HCEC 1CT (cell line): Measurements from ENCODE around the gene RPAP2.
A peak's percentile ranks its signal among the peaks of the same experiment; 100 is the strongest.
"Not testable (repeated sequence)": the region's sequence is repeated elsewhere in the genome, so short reads cannot be mapped to it uniquely, and the experiment has no call there.

Experiments
- DNase-seq: peaks from one replicate; pipeline ENCODE4 v3.0.0-alpha.2; 2017

Gene RPAP2

DNA sequence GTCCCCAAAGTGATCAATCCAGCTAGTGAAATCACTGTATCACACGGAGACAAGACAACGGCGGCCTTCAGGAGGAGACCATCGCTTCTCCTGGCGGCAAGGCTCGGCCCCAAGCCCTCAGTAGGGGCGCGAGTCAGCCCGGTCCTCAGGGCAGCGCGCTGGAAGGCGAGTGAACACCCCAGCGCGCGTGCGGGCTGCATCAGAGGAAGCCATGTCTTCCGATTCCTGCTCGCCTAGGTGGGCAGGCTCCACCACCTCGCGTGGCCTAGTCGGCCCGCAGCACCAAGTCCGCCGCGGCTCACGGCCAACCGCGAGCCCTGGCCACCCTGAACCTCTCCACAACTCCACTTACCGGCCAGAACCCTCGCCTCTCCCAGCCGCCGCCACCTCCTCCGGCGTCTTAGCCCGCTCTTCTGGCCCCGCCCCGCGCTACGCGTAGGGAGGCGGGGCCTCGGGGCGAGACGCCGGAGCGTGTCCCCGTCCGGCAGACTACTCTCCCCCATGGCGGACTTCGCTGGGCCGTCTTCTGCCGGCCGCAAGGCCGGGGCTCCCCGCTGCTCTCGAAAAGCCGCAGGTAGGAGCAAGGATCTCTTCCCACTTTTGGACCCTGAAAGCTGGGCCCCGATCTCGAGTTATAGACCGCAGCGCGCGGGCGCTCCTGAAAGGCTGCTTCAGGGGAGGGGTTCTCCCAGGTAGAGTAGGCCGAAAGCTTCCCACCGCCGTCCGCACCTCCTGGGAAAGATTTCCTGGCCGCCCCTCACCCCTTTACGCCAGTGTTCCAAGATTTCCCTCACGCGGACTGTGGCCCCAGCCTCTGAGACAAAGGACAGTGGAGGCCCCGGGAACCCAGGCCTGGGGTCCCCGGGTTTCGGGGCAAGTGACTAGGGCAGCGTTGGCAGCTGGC, at the start of gene RPAP2, which contains the start of gene GLMN:
Gene RPAP2 (plus strand): TSS at position 487 of the 904 bp plus-strand sequence. CDS start 15 bp downstream, at position 502.
Gene GLMN (minus strand): TSS at position 415 of the 904 bp plus-strand sequence. CDS start 988 bp downstream, outside the sequence.
- peak; percentile 82 for DNase-seq

DNA sequence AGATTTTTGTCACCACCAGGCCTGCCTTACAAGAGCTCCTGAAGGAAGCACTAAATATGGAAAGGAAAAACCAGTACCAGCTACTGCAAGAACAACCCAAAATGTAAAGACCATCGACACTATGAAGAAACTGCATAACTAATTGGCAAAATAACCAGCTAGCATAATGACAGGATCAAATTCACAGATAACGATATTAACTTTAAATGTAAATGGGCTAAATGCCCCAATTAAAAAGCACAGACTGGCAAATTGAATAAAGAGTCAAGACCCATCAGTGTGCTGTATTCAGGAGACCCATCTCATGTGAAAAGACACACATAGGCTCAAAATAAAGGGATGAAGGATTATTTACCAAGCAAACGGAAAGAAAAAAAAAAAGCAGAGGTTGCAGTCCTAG, 44.1 kb upstream of the RPAP2 start:
- DNase-seq: not testable (repeated sequence)

DNA sequence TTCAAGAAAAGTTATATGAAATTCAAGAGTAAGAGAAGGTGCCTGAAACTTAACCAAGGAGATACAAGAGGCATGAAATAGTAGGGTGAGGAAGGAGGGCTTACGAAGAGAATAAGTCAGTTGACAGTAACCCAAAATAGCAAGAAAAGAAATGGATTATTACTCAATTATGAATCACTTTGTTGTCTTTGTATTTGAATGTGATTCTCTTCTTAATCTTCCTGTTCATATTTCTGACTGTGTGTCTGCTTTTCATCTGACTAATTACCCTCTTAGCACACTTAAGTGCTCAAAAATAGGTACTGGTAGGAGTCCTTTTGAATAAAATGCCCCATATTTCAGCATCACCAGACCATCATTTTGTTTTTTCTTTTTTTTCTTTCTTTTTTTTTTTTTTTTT, 39.5 kb upstream of the RPAP2 start:
- DNase-seq: peak; percentile 62

DNA sequence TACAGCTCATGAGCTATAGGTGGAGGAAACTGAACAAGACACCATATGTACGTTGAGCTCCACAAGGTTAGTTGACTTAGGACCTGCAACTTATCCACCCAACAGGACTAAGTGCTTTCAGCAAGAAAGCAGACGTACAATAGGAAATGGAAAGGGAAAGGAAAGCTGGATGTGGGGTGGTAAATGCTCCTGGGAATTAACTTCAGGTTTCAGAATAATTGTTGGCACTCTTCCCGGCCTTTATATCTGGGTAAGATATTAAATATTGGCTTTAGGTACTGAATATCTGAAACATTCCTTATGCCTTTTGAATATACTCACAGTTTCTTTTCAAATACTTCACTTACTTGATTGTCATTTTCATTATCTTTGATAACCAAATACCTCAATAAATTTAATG, 36.3 kb upstream of the RPAP2 start:
- no peak for DNase-seq

DNA sequence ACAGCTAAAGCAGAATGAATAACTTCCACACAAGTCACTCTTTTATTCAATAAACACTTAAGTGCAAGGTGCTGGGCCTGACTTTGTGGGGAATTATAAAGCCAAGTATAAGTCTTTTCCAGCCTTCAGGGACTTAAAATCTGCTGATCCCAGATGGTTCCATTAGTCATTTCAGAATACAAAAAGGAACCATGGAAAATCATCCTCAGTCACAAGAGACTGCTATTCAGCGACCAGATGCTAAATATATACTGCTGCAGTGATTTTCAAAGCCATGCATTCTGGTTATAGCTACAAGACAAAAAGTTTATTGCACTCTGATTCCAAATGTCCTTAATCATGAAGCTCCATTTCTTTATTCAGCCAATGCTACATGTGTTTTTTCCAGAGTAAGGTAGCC, 25.8 kb upstream of the RPAP2 start:
- DNase-seq: no peak

DNA sequence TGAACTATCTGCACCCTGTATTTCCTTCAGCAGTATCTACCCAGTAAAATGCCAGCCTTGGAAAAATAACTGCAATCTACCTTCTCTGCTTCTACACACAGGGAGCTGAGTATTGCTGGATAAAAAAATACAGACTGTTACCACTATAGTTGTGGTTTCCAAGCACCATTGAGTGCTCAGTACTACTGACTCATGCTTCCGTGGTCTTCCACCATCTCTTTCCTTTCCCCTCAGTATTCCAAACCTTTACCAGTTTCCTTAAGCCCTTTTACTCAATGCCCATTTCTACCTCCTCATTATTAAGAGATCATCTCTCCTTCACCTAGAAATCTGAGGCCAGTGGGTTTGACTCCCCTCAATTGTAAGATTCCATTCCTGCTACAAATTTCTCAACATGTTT, 23.9 kb upstream of the RPAP2 start:
- DNase-seq: peak; percentile 43

DNA sequence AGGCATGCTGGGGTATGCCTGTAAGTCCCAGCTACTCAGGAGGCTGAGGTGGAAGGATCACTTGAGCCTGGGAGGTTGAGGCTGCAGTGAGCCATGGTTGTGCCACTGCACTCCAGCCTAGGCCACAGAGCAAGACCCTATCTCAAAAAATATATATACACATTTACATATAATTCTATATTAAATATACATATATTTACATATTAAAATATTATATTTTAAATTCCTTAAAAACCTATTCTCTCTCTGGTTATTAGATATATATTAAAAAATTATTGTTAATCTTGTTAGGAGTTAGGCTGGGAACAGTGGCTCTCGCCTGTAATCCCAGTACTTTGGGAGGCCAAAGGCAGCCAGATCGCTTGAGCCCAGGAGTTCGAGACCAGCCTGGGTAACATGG, 22.8 kb upstream of the RPAP2 start:
- no peak for DNase-seq

DNA sequence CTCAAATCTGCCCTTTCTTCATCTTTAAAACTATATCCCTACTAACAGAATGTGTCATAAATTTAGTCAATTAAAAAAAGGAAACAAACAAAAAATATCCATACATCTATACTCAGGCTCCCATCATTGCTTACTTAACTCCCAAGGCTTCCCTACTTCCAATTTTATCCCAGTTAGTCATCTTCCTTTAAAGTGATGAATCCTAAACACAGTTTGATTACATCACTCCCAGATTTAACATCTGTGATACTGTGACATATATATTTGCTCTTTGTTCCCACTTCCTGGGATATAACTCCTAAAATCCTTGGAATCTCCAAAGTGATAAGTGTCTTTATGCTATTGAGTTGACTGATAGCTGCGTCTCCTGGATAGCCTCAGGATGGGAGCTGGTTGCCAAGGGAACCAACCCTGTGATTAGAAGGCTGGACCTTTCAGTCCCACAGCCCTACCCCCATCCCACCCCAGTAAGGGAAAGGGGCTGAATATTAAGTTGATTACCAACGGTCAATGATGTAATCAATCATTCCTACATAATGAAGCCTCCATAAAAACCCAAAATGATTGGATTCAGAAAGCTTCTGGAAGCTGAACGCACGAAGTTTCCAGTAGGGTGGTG, 21.6 kb upstream of the RPAP2 start:
- peak; percentile 86 for DNase-seq

DNA sequence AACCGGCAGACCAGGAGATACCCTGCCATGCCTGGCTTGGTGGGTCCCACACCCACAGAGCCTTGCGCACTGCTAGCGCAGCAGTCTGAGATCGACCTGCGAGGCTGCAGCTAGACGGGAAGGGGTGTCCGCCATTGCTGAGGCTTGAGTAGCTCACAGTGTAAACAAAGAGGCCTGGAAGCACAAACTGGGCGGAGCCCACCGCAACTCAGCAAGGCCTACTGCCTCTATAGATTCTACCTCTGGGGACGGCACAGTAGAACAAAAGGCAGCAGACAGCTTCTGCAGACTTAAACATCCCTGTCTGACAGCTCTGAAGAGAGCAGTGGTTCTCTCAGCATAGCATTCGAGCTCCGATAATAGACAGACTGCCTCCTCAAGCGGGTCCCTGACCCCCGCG, 19.1 kb upstream of the RPAP2 start:
- not testable (repeated sequence) for DNase-seq

DNA sequence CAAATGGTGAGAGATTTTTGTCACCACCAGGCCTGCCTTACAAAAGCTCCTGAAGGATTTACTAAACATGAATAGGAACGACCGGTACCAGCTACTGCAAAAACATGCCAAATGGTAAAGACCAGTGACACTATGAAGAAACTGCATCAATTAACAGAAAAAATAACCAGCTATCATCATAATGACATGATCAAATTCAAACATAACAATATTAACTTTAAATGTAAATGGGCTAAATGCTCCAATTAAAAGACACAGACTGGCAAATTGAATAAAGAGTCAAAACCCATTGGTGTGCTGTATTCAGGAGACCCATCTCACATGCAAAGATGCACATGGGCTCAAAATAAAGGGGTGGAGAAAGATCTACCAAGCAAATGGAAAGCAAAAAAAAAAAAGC, 17.4 kb upstream of the RPAP2 start:
- not testable (repeated sequence) for DNase-seq

DNA sequence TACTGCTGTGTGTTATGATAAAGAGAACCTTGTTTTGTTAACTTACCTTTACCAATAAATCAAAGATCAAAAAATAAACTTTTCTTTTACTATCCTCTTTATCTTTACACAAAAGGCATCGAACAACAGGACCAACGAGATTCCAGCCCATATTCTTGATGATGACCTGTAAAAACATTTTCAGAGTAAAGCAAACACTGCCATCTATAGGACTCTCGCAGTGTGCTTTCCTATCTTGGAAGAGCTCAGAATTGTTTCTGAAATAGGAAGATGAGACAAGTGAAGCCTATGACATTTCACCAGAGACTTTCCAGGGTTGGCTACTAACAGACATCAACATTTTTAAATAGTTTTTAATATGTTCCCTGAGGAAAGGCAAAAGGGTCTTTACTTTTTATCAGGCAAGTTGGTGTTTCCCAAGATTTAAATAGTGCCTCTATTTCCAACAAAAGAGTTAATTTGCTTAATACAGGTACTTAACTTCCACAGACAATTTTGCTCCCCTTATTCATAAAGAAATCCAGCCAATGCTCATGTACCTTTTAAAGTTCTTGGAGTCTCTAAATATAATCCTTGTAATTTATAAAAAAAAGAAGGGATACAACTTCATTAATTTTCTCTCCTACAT, 7.4 kb upstream of the RPAP2 start:
- peak; percentile 62 for DNase-seq

DNA sequence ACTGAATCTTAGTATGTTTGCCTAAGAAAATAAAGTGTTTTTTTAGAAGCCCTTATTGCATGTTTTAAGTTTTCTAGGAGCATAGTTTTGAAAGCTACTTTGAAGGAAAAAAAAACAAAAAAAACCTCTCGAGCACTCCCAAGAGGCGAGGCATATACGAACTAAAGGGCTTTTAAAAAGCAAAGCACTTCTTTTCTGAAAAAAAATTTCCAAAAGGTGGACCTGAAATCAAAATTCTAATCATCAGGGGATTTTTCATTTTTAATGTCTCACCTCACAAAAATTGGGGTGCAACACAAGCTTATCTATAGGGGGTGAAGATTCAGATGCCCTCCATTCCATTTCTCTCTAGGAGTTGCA, 666 bp upstream of the RPAP2 start:
- DNase-seq: no peak

DNA sequence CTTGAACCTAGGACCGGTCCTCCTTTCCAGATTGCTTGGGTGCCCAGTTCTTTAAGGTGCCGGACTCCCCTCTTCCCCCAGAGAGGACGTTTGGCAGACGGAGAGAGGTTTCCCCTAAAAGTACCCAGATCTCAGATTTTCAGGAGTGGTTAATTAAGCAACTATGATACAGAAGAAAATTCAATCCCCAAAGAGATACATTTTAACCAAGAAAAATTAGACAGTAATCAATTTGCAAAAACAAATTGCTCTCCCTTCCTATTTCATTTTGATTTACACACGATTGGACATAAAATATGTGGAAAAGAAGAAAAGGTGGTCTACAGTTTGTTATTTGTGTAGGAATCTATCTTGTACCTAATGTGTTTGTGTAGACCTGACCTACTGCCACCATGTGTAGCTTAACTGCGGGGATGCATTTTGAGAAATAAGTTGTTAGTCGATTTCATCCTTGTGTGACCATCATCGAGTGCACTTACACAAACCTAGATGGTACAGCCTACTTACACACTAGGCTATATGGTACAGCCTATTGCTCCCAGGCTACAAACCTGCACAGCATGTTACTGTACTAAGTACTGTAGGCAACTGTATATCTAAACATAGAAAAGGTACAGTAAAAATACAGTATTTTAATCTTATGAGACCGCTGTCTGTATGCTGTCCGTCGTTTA, 755 bp downstream of the RPAP2 start:
- no peak for DNase-seq

DNA sequence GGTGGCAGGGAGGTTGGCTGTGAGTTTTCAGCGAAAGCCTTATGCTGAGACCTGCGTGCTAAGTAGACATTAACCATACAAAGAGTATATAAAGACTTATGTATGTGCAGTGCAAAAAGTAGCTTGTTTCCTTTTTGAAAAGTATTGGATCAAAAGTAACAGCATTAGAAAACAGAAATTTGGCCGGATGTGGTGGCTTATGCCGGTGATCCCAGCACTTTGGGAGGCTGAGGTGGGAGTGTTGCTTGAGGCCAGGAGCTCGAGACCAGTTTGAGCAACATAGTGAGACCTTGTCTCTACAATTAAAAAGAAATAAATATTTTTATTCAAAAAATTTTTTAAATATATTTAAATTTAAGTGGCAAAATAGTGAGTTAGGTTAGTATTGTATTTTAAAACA, 2.2 kb downstream of the RPAP2 start:
- no peak for DNase-seq

DNA sequence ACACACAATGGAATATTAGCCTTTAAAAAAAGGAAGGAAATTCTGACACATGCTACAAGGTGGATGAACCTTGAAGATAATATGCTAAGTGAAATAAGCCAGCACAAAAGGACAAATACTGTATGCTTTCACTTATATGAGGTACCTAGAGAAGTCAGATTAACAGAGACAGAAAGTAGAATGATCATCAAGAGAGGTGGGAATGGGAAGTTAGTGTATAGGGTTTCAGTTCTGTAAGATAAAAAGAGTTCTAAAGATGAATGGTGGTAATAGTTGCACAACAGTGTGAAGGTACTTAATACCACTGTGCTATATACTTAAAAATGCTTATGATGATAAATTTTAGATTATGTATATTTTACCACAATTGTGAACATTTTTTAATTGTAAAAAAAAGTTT, 7.2 kb downstream of the RPAP2 start:
- DNase-seq: no peak

DNA sequence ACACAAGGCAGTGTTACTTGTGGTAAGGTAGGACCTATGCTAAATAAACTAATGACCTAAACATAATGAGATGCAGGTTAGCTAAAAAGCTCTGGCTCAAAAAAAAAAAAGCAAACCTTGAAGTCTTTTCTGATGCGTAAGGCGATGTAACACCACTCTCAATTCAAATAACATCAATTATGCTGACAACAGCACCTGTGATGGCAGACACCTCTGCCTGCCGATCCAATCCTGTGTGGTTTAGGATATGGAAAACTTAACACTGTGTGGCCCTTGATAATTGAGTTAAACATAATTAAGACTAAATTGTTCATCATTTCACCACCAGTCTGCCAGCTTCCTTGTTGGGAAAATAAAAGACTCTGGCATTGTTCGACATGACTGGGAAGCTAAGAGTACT, 9.1 kb downstream of the RPAP2 start:
- no peak for DNase-seq

DNA sequence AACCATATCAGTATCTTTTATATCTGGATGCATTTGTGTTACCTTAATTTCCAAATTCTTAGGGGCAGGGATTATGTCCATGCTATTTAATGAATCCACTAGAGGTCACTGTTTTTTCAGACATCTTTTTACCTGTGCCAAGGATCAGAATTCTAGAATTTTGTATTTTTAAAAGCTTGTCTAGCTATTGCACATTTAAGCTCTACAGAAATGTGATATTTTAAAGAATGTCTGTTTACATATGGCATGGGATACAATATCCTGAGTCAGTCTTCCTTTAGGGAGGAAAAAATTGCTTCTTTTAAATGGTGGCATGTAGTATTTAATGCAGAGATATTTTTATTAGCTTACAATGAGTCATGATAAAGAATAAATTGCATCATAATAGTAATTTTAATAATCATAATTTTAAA, 11.3 kb downstream of the RPAP2 start:
- peak; percentile 37 for DNase-seq

DNA sequence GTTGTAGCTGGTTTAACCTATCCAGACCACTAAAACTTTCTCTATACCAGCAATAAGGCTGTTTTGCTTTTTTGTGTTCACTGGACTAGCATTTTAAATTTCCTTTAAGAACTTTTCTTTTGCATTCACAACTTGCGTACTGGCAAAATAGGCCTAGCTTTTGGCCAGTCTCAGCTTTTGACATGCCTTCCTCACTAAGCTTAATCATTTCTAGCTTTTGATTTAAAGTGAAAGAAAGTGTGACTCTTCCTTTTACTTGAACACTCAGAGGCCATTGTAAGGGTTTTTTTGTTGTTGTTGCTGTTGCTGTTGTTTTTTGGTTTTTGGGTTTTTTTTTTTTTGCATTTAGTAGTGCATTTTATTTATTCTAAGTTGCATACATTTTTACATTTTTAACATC, 15.2 kb downstream of the RPAP2 start:
- no peak for DNase-seq

DNA sequence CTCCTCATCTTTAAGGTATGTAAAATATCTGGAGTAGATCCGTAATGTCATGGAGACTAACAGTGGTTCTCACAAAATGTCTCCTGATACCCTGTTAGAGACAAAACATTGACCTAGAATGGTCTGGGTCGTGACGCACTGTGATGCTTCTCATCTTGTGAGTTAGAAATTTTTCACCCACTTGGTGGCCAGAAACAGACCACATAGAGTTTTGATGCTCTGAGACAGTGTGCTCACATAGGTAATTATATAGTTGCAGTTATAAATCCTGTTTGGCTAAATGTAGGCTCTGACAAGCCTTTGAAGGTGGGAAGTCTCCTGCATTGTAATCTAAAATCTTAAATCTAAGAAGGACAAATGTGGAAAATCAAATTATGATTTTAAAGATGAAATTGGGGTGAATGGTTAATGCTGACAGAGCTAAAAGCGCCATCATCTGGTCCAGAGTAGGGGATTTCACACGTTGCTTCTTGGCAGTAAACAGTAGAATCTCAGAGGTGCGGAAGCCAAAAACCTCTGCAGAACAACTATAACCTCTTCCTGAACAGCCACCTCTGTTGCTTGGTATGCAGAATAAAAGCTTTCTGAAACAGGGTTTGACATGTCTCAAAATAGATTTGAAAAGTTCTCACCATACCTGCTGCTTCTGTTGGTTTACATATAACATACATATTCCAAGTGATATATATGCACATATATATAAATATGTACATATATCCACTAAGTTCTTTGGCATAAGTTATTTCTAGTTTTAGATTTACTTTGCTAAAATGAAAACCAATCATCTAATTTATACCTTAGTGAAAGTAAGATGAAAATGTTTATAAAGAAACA, 17.1 kb downstream of the RPAP2 start:
- no peak for DNase-seq

DNA sequence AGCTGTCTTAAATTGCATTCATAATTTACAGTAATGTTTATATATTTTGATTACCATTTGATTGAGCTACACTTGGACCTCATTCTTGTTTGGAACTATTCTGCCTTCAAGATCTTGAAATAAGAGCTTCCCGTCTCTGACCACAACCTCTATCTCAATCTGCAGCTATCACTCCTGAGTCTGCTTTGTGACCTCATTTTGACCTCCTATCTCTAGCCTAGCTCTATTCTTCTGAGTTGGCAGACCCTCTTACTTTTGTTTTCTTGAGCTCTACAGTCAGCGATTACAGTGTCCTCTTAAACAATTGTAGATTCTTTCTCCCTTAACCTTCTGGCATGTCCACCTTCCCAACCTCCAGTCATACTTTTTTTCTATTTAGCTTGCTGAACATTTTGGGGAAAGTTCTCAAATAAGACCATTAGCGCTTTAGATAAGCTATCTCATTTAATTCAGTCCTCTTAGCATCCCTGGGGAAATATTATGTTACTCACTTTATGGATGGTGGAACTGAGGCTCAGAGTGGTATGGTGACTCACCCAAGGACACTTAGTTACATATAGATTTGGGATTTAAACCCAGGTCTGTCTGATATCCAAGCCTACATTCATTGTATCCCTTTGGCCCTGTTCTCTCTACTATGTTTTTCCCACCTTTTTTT, 19.1 kb downstream of the RPAP2 start:
- no peak for DNase-seq
